Measurements from ENCODE around the gene IGF2BP2. TPM values are rescaled to one million over a fixed set of nuclear protein-coding genes. Genes with fewer than 3 reads are reported as not detected.
"Not testable (repeated sequence)": the region's sequence is repeated elsewhere in the genome, so short reads cannot be mapped to it uniquely, and the experiment has no call there.

Gene IGF2BP2
- total RNA-seq, 2 donors from 2014 or later, result 4.1 to 4.2 TPM

- DNase-seq (ENCODE audit: low spot score), result no peak
- intact Hi-C loops (cut with DNase I), result no loop called here
Observed at GRCh38 chr3:185815391-185816282, 9.2 kb downstream of the IGF2BP2 start.

GRCh38 chr3:185813691-185814215, 11.1 kb downstream of the IGF2BP2 start:
- DNase-seq (ENCODE audit: low spot score), result no peak
- intact Hi-C loops (cut with DNase I), result no loop called here

GRCh38 chr3:185813205-185813604, 11.6 kb downstream of the IGF2BP2 start:
- intact Hi-C loops (cut with DNase I), result no loop called here
- no peak for DNase-seq (ENCODE audit: low spot score)

GRCh38 chr3:185807445-185808068, 17.3 kb downstream of the IGF2BP2 start:
- intact Hi-C loops (cut with DNase I), result no loop called here
- no peak for DNase-seq (ENCODE audit: low spot score)

- DNase-seq (ENCODE audit: low spot score); intact Hi-C loops (cut with DNase I): not testable (repeated sequence)
Observed at GRCh38 chr3:185798831-185799110, 26.1 kb downstream of the IGF2BP2 start.

GRCh38 chr3:185797993-185798830, 26.6 kb downstream of the IGF2BP2 start:
- no peak for DNase-seq (ENCODE audit: low spot score)
- intact Hi-C loops (cut with DNase I), result no loop called here

- intact Hi-C loops (cut with DNase I), result no loop called here
- DNase-seq (ENCODE audit: low spot score), result no peak
Observed at GRCh38 chr3:185797108-185797881, 27.5 kb downstream of the IGF2BP2 start.

- DNase-seq (ENCODE audit: low spot score), result no peak
- intact Hi-C loops (cut with DNase I), result no loop called here
Observed at GRCh38 chr3:185796431-185797107, 28.3 kb downstream of the IGF2BP2 start.

GRCh38 chr3:185793381-185793780, 31.5 kb downstream of the IGF2BP2 start:
- intact Hi-C loops (cut with DNase I), result no loop called here
- DNase-seq (ENCODE audit: low spot score), result no peak

GRCh38 chr3:185792955-185793354, 31.9 kb downstream of the IGF2BP2 start:
- no peak for DNase-seq (ENCODE audit: low spot score)
- intact Hi-C loops (cut with DNase I), result no loop called here

GRCh38 chr3:185789891-185790830, 34.7 kb downstream of the IGF2BP2 start:
- intact Hi-C loops (cut with DNase I), result no loop called here
- DNase-seq (ENCODE audit: low spot score), result no peak

- intact Hi-C loops (cut with DNase I), result no loop called here
Observed at GRCh38 chr3:185789134-185789533, 35.7 kb downstream of the IGF2BP2 start.

GRCh38 chr3:185788292-185788691, 36.5 kb downstream of the IGF2BP2 start:
- DNase-seq (ENCODE audit: low spot score), result no peak
- intact Hi-C loops (cut with DNase I), result no loop called here

More at GRCh38 chr3:185789134-185789533, 35.7 kb downstream of the IGF2BP2 start:
- no peak for DNase-seq (ENCODE audit: low spot score)

GRCh38 chr3:185786956-185787877, 37.6 kb downstream of the IGF2BP2 start:
- intact Hi-C loops (cut with DNase I), result no loop called here
- DNase-seq (ENCODE audit: low spot score), result no peak

GRCh38 chr3:185786258-185786657, 38.6 kb downstream of the IGF2BP2 start:
- intact Hi-C loops (cut with DNase I), result not testable (repeated sequence)

GRCh38 chr3:185784317-185784716, 40.5 kb downstream of the IGF2BP2 start:
- no peak for DNase-seq (ENCODE audit: low spot score)
- intact Hi-C loops (cut with DNase I), result no loop called here

More at GRCh38 chr3:185786258-185786657, 38.6 kb downstream of the IGF2BP2 start:
- DNase-seq (ENCODE audit: low spot score), result not testable (repeated sequence)
